ENCODE results near the gene NDC80. TPM values are rescaled to one million over a fixed set of nuclear protein-coding genes. Genes with fewer than 3 reads are reported as not detected.
"Not testable (repeated sequence)": the region's sequence is repeated elsewhere in the genome, so short reads cannot be mapped to it uniquely, and the experiment has no call there.

The NDC80 gene
- total RNA-seq, 1 donor from 2014 or later = 72.8 TPM

- intact Hi-C loops (cut with micrococcal nuclease) = not testable (repeated sequence)
Measured at GRCh38 chr18:2660849-2661248, 89.5 kb downstream of the NDC80 start.

GRCh38 chr18:2662288-2662687 is 90.9 kb downstream of the NDC80 start:
- intact Hi-C loops (cut with micrococcal nuclease) = not testable (repeated sequence)

- intact Hi-C loops (cut with micrococcal nuclease) = no loop called here
Measured at GRCh38 chr18:2662990-2663389, 91.6 kb downstream of the NDC80 start.

Other genes starting within 250 kb of the NDC80 start
- 19.1 and 26.2 TPM in 2 replicates for gene METTL4, start 52 bp upstream of the NDC80 start, total RNA-seq
- gene SMCHD1, start 84.2 kb downstream of the NDC80 start, total RNA-seq = 142 and 144 TPM in 2 replicates